ENCODE results near the gene PRADC1. TPM values are rescaled to one million over a fixed set of nuclear protein-coding genes. Genes with fewer than 3 reads are reported as not detected.

PRADC1 gene
- total RNA-seq, 1 donor from 2014 or later = 18.6 TPM

GRCh38 chr2:73255907-73256617 lies 23.0 kb upstream of the PRADC1 start:
- DNase-seq (ENCODE audit: low spot score) = no peak
- no peak overlapping the region for H3K27ac Mint-ChIP-seq
- no peak overlapping the region for H3K4me3 Mint-ChIP-seq
- H3K9me3 Mint-ChIP-seq = no peaks in the 10 kb centered on the region
- intact Hi-C loops (cut with micrococcal nuclease) = no loop called here
- H3K36me3 Mint-ChIP-seq (ENCODE audit: low read depth) = peaks cover 9% of the 10 kb centered on the region
- no peaks in the 10 kb centered on the region for H3K4me1 Mint-ChIP-seq (ENCODE audit: low read depth)
- H3K27me3 Mint-ChIP-seq (ENCODE audit: insufficient read depth) = no peaks in the 10 kb centered on the region

- Mint-ChIP-seq H3K4me3 (no peak overlapping the region), H3K27ac (no peak overlapping the region), H3K4me1 (ENCODE audit: low read depth) (no peaks in the 10 kb centered on the region), H3K36me3 (ENCODE audit: low read depth) (peaks cover 18% of the 10 kb centered on the region), H3K9me3 (no peaks in the 10 kb centered on the region), H3K27me3 (ENCODE audit: insufficient read depth) (no peaks in the 10 kb centered on the region)
- DNase-seq (ENCODE audit: low spot score) = no peak
- intact Hi-C loops (cut with micrococcal nuclease) = no loop called here
Measured at GRCh38 chr2:73255007-73255644, 22.1 kb upstream of the PRADC1 start.

- DNase-seq (ENCODE audit: low spot score) = no peak
- Mint-ChIP-seq H3K4me3 (no peak overlapping the region), H3K4me1 (ENCODE audit: low read depth) (no peaks in the 10 kb centered on the region), H3K36me3 (ENCODE audit: low read depth) (peaks cover 24% of the 10 kb centered on the region), H3K27ac (no peak overlapping the region), H3K27me3 (ENCODE audit: insufficient read depth) (no peaks in the 10 kb centered on the region), H3K9me3 (no peaks in the 10 kb centered on the region)
- intact Hi-C loops (cut with micrococcal nuclease) = no loop called here
Measured at GRCh38 chr2:73254343-73255006, 21.4 kb upstream of the PRADC1 start.

GRCh38 chr2:73253901-73254300 lies 20.9 kb upstream of the PRADC1 start:
- H3K4me1 Mint-ChIP-seq (ENCODE audit: low read depth) = no peaks in the 10 kb centered on the region
- no peak overlapping the region for H3K27ac Mint-ChIP-seq
- DNase-seq (ENCODE audit: low spot score) = no peak
- intact Hi-C loops (cut with micrococcal nuclease) = no loop called here
- no peaks in the 10 kb centered on the region for H3K27me3 Mint-ChIP-seq (ENCODE audit: insufficient read depth)
- no peak overlapping the region for H3K4me3 Mint-ChIP-seq
- no peaks in the 10 kb centered on the region for H3K9me3 Mint-ChIP-seq
- peaks cover 29% of the 10 kb centered on the region for H3K36me3 Mint-ChIP-seq (ENCODE audit: low read depth)

GRCh38 chr2:73253400-73253799 lies 20.4 kb upstream of the PRADC1 start:
- H3K9me3 Mint-ChIP-seq = no peaks in the 10 kb centered on the region
- H3K36me3 Mint-ChIP-seq (ENCODE audit: low read depth) = peaks cover 34% of the 10 kb centered on the region
- intact Hi-C loops (cut with micrococcal nuclease) = no loop called here
- no peak overlapping the region for H3K27ac Mint-ChIP-seq
- no peaks in the 10 kb centered on the region for H3K4me1 Mint-ChIP-seq (ENCODE audit: low read depth)
- no peak for DNase-seq (ENCODE audit: low spot score)
- H3K4me3 Mint-ChIP-seq = no peak overlapping the region
- no peaks in the 10 kb centered on the region for H3K27me3 Mint-ChIP-seq (ENCODE audit: insufficient read depth)

GRCh38 chr2:73252238-73253027 lies 19.4 kb upstream of the PRADC1 start:
- Mint-ChIP-seq H3K4me1 (ENCODE audit: low read depth) (no peaks in the 10 kb centered on the region), H3K9me3 (no peaks in the 10 kb centered on the region), H3K4me3 (no peak overlapping the region), H3K27me3 (ENCODE audit: insufficient read depth) (no peaks in the 10 kb centered on the region), H3K27ac (no peak overlapping the region), H3K36me3 (ENCODE audit: low read depth) (peaks cover 36% of the 10 kb centered on the region)
- DNase-seq (ENCODE audit: low spot score) = no peak
- intact Hi-C loops (cut with micrococcal nuclease) = no loop called here

GRCh38 chr2:73250872-73251846 lies 18.1 kb upstream of the PRADC1 start:
- intact Hi-C loops (cut with micrococcal nuclease) = no loop called here
- DNase-seq (ENCODE audit: low spot score) = no peak
- Mint-ChIP-seq H3K36me3 (ENCODE audit: low read depth) (peaks cover 49% of the 10 kb centered on the region), H3K27ac (no peak overlapping the region), H3K9me3 (no peaks in the 10 kb centered on the region), H3K4me3 (no peak overlapping the region), H3K27me3 (ENCODE audit: insufficient read depth) (no peaks in the 10 kb centered on the region), H3K4me1 (ENCODE audit: low read depth) (peaks cover 9% of the 10 kb centered on the region)

- no peaks in the 10 kb centered on the region for H3K9me3 Mint-ChIP-seq
- no peaks in the 10 kb centered on the region for H3K27me3 Mint-ChIP-seq (ENCODE audit: insufficient read depth)
Measured at GRCh38 chr2:73249636-73250035, 16.6 kb upstream of the PRADC1 start.

GRCh38 chr2:73246850-73247249 lies 13.8 kb upstream of the PRADC1 start:
- H3K36me3 Mint-ChIP-seq (ENCODE audit: low read depth) = peaks cover 63% of the 10 kb centered on the region
- peaks cover 24% of the 10 kb centered on the region for H3K4me1 Mint-ChIP-seq (ENCODE audit: low read depth)
- H3K27ac Mint-ChIP-seq = no peak overlapping the region
- DNase-seq (ENCODE audit: low spot score) = no peak
- intact Hi-C loops (cut with micrococcal nuclease) = no loop called here
- no peaks in the 10 kb centered on the region for H3K9me3 Mint-ChIP-seq
- H3K4me3 Mint-ChIP-seq = no peak overlapping the region
- H3K27me3 Mint-ChIP-seq (ENCODE audit: insufficient read depth) = no peaks in the 10 kb centered on the region

More at GRCh38 chr2:73249636-73250035, 16.6 kb upstream of the PRADC1 start:
- DNase-seq (ENCODE audit: low spot score) = no peak
- H3K4me3 Mint-ChIP-seq = no peak overlapping the region
- H3K36me3 Mint-ChIP-seq (ENCODE audit: low read depth) = peaks cover 59% of the 10 kb centered on the region
- intact Hi-C loops (cut with micrococcal nuclease) = no loop called here
- H3K4me1 Mint-ChIP-seq (ENCODE audit: low read depth) = peaks cover 17% of the 10 kb centered on the region
- no peak overlapping the region for H3K27ac Mint-ChIP-seq

GRCh38 chr2:73244580-73244979 lies 11.5 kb upstream of the PRADC1 start:
- no peaks in the 10 kb centered on the region for H3K9me3 Mint-ChIP-seq
- intact Hi-C loops (cut with micrococcal nuclease) = no loop called here
- no peak overlapping the region for H3K4me3 Mint-ChIP-seq
- peaks cover 59% of the 10 kb centered on the region for H3K36me3 Mint-ChIP-seq (ENCODE audit: low read depth)
- no peaks in the 10 kb centered on the region for H3K27me3 Mint-ChIP-seq (ENCODE audit: insufficient read depth)
- no peak for DNase-seq (ENCODE audit: low spot score)
- peaks cover 26% of the 10 kb centered on the region for H3K4me1 Mint-ChIP-seq (ENCODE audit: low read depth)
- H3K27ac Mint-ChIP-seq = peak overlapping the region; percentile 44

GRCh38 chr2:73243884-73244570 lies 11.0 kb upstream of the PRADC1 start:
- Mint-ChIP-seq H3K4me1 (ENCODE audit: low read depth) (peaks cover 32% of the 10 kb centered on the region), H3K9me3 (no peaks in the 10 kb centered on the region), H3K36me3 (ENCODE audit: low read depth) (peaks cover 57% of the 10 kb centered on the region), H3K27me3 (ENCODE audit: insufficient read depth) (no peaks in the 10 kb centered on the region), H3K4me3 (no peak overlapping the region), H3K27ac (peak overlapping the region; percentile 40)
- no peak for DNase-seq (ENCODE audit: low spot score)
- intact Hi-C loops (cut with micrococcal nuclease) = no loop called here
